ENCODE data around the gene FAXC.
"Not testable (repeated sequence)": the region's sequence is repeated elsewhere in the genome, so short reads cannot be mapped to it uniquely, and the experiment has no call there.

Gene FAXC

GRCh38 chr6:99285881-99286280, 63.6 kb downstream of the FAXC start:
- no peak for DNase-seq (ENCODE audit: low spot score)

GRCh38 chr6:99282479-99283062, 66.9 kb downstream of the FAXC start:
- DNase-seq (ENCODE audit: low spot score) = peak; percentile 38

- peak; percentile 50 for DNase-seq (ENCODE audit: low spot score)
These were observed 72.7 kb downstream of the FAXC start for GRCh38 chr6:99276747-99277146.

- DNase-seq (ENCODE audit: low spot score) = no peak
These were observed 78.6 kb downstream of the FAXC start for GRCh38 chr6:99270826-99271225.

GRCh38 chr6:99270030-99270429, 79.4 kb downstream of the FAXC start:
- DNase-seq (ENCODE audit: low spot score) = no peak

GRCh38 chr6:99269207-99269606, 80.3 kb downstream of the FAXC start:
- no peak for DNase-seq (ENCODE audit: low spot score)

- DNase-seq (ENCODE audit: low spot score) = not testable (repeated sequence)
These were observed 82.5 kb downstream of the FAXC start for GRCh38 chr6:99266996-99267395.

GRCh38 chr6:99265447-99265846, 84.0 kb downstream of the FAXC start:
- not testable (repeated sequence) for DNase-seq (ENCODE audit: low spot score)

GRCh38 chr6:99254616-99255550, 94.6 kb downstream of the FAXC start:
- peak; percentile 29 for DNase-seq (ENCODE audit: low spot score)

- no peak for DNase-seq (ENCODE audit: low spot score)
These were observed 96.2 kb downstream of the FAXC start for GRCh38 chr6:99253271-99253670.

- no peak for DNase-seq (ENCODE audit: low spot score)
These were observed 97.1 kb downstream of the FAXC start for GRCh38 chr6:99252421-99252820.

- DNase-seq (ENCODE audit: low spot score) = no peak
These were observed 99.0 kb downstream of the FAXC start for GRCh38 chr6:99250476-99250875.

- no peak for DNase-seq (ENCODE audit: low spot score)
These were observed 102.9 kb downstream of the FAXC start for GRCh38 chr6:99246602-99247001.

- peak; percentile 45 for DNase-seq (ENCODE audit: low spot score)
These were observed 107.5 kb downstream of the FAXC start for GRCh38 chr6:99241905-99242534.

GRCh38 chr6:99236010-99236409, 113.5 kb downstream of the FAXC start:
- DNase-seq (ENCODE audit: low spot score) = no peak

- DNase-seq (ENCODE audit: low spot score) = no peak
These were observed 116.3 kb downstream of the FAXC start for GRCh38 chr6:99233219-99233618.

- DNase-seq (ENCODE audit: low spot score) = no peak
These were observed 117.4 kb downstream of the FAXC start for GRCh38 chr6:99232056-99232455.

GRCh38 chr6:99225172-99225571, 124.3 kb downstream of the FAXC start:
- no peak for DNase-seq (ENCODE audit: low spot score)

Data from COLO829 (cell line).